HFFc6 (cell line): ENCODE data around the gene SSPN. TPM values are rescaled to one million over a fixed set of nuclear protein-coding genes. Genes with fewer than 3 reads are reported as not detected.

Experiments used
- DNase-seq: peaks from one replicate; pipeline ENCODE4 v3.0.0-alpha.2; 2018
- H3K27ac Mint-ChIP-seq: 2 replicates; pipeline ENCODE4 v1.8.0; 2020; ENCODE audit warnings: mild to moderate bottlenecking, mixed read lengths
- H3K27me3 Mint-ChIP-seq: 2 replicates; pipeline ENCODE4 v1.8.0; 2021; ENCODE audit warnings: mild to moderate bottlenecking, moderate library complexity, mixed read lengths; ENCODE audit not compliant: insufficient read depth
- H3K36me3 Mint-ChIP-seq: 2 replicates; pipeline ENCODE4 v1.8.0; 2021; ENCODE audit warnings: low read depth, mixed read lengths
- H3K4me1 Mint-ChIP-seq: 2 replicates; pipeline ENCODE4 v1.8.0; 2020; ENCODE audit warnings: low read depth, mixed read lengths
- H3K4me3 Mint-ChIP-seq: 2 replicates; pipeline ENCODE4 v1.8.0; 2020; ENCODE audit warnings: mild to moderate bottlenecking, moderate library complexity, mixed read lengths
- H3K9me3 Mint-ChIP-seq: 2 replicates; pipeline ENCODE4 v1.8.0; 2020; ENCODE audit warnings: mild to moderate bottlenecking, mixed read lengths
- long read RNA-seq: library from polyadenylated mRNA; unstranded; transcript quantifications from one replicate; pipeline ENCODE4 v2.0.0, GENCODE V29; 2019
- total RNA-seq, 6 experiments: library from RNA; stranded (reverse); fragmentation: NEBNext Ultra II Directional; extraction: Animal tissue kit (Norgen Biotek cat#: 25700); gene quantifications; 2 replicates in 1 of 6; 3 replicates in 5 of 6; pipeline ENCODE4 v1.2.3, GENCODE V29; 2021
- TF ChIP-seq, protein P1 (sequence below): fragments of 200-600 bp; sonication (generic); IDR thresholded peaks from 2 replicates; pipeline ENCODE4 v1.5.0; 2021; ENCODE audit warnings: antibody characterized with exemption, mild to moderate bottlenecking

The SSPN gene, protein sequence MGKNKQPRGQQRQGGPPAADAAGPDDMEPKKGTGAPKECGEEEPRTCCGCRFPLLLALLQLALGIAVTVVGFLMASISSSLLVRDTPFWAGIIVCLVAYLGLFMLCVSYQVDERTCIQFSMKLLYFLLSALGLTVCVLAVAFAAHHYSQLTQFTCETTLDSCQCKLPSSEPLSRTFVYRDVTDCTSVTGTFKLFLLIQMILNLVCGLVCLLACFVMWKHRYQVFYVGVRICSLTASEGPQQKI
- total RNA-seq: 10 to 100 TPM; 10.6 to 17.5 (median 15.4) TPM
- long read RNA-seq, full-length matches to known transcripts: 8 of 10 reads
- long read RNA-seq, partial matches to known transcripts: 0 of 10 reads
- long read RNA-seq, other reads (novel, unspliced or antisense): 2 of 10 reads

DNA sequence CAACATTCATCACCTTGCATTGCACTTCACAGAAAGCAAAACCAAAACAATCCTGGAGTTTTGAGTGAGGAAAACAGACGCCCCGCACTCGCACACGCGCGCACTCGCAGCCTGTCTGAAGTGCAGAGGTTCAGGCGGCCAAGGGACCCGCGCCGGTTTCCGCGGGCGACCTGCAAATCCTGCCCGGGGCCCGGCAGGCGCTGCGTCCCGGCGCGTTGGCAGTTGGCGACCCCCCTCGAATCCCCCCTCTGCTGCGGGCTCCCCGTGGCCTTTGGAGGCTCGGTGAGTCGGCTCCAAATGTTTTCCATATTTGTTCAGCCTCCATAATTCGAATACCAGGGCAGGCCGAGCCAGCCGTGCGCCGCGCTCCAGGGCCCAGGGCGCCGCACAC lies at the start of gene SSPN:
Gene SSPN, plus strand, starts transcription at position 324 of the 391 bp plus-strand sequence. CDS start 100 bp downstream, outside the sequence.
- Mint-ChIP-seq H3K4me1 (peaks cover 41% of the 10 kb centered on the region), H3K36me3 (no peaks in the 10 kb centered on the region), H3K4me3 (peak within 1 kb of the TSS; percentile 94), H3K27ac (peak within 1 kb of the TSS; percentile 97), H3K9me3 (no peaks in the 10 kb centered on the region), H3K27me3 (no peaks in the 10 kb centered on the region)
- TF ChIP-seq, protein P1, sequence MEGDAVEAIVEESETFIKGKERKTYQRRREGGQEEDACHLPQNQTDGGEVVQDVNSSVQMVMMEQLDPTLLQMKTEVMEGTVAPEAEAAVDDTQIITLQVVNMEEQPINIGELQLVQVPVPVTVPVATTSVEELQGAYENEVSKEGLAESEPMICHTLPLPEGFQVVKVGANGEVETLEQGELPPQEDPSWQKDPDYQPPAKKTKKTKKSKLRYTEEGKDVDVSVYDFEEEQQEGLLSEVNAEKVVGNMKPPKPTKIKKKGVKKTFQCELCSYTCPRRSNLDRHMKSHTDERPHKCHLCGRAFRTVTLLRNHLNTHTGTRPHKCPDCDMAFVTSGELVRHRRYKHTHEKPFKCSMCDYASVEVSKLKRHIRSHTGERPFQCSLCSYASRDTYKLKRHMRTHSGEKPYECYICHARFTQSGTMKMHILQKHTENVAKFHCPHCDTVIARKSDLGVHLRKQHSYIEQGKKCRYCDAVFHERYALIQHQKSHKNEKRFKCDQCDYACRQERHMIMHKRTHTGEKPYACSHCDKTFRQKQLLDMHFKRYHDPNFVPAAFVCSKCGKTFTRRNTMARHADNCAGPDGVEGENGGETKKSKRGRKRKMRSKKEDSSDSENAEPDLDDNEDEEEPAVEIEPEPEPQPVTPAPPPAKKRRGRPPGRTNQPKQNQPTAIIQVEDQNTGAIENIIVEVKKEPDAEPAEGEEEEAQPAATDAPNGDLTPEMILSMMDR: no peak
- DNase-seq: peak; percentile 22

DNA sequence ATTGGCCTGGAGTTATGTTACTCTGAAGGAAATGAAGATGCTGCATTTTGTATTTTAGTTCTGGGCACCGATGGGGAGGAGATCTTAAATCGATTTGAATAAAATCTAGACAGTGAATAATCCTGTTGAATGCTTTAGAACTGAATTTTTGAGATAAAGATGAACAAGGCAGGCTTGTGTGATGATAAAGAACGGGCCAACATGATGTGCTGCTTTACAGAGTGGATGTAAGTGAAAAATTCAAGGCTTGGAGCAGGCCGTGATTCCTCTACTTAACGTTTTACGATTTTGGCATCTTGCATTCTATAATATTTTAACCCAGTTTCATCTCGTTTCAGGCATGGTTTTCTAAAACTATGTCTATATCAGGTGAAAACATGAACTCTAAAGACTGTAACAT lies 47.1 kb upstream of the SSPN start:
- Mint-ChIP-seq H3K27ac (no peak overlapping the region), H3K4me1 (peaks cover 35% of the 10 kb centered on the region), H3K9me3 (no peaks in the 10 kb centered on the region), H3K36me3 (no peaks in the 10 kb centered on the region), H3K4me3 (no peak overlapping the region), H3K27me3 (no peaks in the 10 kb centered on the region)
- DNase-seq: no peak
- TF ChIP-seq, protein P1: no peak

DNA sequence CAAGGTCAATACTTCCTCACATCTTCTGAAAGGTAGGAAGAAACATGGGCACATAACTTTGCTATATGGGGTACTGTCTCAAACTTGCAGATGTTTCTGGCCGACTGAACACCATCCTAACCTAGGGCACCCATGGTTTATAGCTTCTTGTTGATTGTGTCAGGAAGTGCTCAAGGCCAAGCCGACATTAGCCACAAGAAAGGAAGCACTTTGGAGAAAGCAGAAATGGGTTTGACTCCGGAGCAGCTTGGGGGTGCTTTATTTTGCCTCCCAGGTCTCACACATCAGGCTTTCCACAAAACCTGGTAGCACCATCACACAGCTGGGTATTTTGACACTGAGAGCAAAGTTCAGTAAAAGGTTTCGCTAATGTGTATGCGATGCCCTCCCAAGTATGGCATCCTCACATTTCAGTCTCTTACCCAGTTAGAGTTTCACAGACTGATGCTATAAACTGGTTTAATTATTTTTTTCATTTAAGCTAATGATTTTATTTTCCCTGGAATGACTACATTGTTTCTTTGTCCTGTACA lies 45.3 kb upstream of the SSPN start:
- DNase-seq: no peak
- Mint-ChIP-seq H3K4me3 (no peak overlapping the region), H3K9me3 (no peaks in the 10 kb centered on the region), H3K36me3 (no peaks in the 10 kb centered on the region), H3K27ac (peak overlapping the region; percentile 74; the same call in 1 of the 2 replicates), H3K27me3 (no peaks in the 10 kb centered on the region; the same call in 1 of the 2 replicates), H3K4me1 (peaks cover 53% of the 10 kb centered on the region)
- TF ChIP-seq, protein P1: no peak

DNA sequence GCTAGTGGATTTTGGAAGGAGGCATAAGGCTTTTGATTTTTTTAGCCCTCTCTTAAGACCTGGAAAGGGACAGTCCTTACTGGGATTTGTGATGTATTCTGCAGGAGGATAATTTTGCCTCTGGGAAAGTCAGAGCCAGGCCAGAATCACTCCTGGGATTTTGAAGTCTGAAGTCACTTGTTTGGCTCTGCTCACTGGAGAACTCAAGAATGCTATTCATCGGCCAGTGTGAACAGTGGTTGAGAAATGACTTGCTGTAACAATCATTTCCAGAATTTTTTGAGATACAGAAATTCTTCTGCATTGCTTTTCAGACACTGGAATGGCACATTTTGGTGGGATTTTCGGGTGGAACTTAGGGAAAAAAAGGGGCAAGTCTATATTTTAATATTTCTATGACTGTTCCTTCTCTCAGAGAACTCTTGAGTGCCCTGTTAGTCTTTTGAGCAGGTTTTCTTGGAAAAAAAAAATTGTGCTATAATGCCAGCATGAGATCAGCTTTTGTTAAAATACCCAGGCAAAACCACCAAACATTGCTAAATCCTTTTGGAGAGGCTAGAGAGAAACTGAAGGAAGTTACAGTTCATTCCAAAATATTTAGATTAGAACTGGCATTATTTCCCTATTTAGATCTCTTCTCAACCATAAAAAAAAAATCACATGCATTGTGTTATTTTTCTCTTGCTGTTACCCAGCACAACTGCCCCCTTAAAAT lies 44.5 kb upstream of the SSPN start:
- no peaks in the 10 kb centered on the region for H3K9me3 Mint-ChIP-seq
- peaks cover 60% of the 10 kb centered on the region for H3K4me1 Mint-ChIP-seq
- H3K27ac Mint-ChIP-seq: peak overlapping the region; percentile 74
- H3K27me3 Mint-ChIP-seq: no peaks in the 10 kb centered on the region; the same call in 1 of the 2 replicates
- TF ChIP-seq, protein P1: no peak
- peak; percentile 55 for DNase-seq
- H3K36me3 Mint-ChIP-seq: no peaks in the 10 kb centered on the region
- no peak overlapping the region for H3K4me3 Mint-ChIP-seq

DNA sequence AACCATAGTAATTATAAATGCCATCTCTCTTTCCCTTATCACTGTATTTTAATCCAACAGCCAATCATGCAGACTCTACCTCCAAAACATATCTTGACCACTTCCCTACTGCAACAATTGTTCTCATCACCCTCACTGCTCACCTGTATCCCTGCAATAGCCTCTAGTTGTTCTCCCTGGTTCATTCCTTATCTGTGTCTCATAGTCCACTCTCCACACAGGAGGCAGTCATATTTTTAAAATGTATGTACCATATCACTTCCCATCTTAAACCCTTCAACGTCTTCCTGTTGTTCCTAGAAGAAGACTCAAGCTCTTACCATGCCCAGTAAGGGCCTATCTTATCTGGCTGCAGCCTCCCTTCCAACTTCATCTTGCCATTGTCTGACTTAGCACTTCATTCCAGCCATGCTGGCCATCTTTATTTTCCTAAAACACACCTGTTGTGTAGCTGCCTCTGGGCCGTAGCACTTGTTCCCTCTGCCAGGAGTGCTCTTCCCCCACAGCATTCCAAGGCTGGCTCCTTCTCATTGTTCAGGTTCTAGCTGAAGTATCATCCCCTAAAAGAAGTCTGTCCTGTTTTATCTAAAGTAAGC lies 42.8 kb upstream of the SSPN start:
- H3K27me3 Mint-ChIP-seq: no peaks in the 10 kb centered on the region; the same call in 1 of the 2 replicates
- no peak for DNase-seq
- H3K9me3 Mint-ChIP-seq: no peaks in the 10 kb centered on the region
- H3K36me3 Mint-ChIP-seq: no peaks in the 10 kb centered on the region
- H3K4me3 Mint-ChIP-seq: peak overlapping the region; percentile 4
- TF ChIP-seq, protein P1: no peak
- peak overlapping the region; percentile 94 for H3K27ac Mint-ChIP-seq
- H3K4me1 Mint-ChIP-seq: peaks cover 60% of the 10 kb centered on the region
